ENCODE data around the gene MYO3B.

MYO3B gene

GRCh38 chr2:170157025-170157684 is 20.8 kb upstream of the MYO3B start:
- in situ Hi-C loops (cut with HindIII; ENCODE audit: low pct_ligation_motif_present, low pct_unique_long_range_greater_than_20kb, low sequenced_read_pairs), result no loop called here
- DNase-seq, result no peak

GRCh38 chr2:170159060-170159459 is 18.9 kb upstream of the MYO3B start:
- no peak for DNase-seq
- in situ Hi-C loops (cut with HindIII; ENCODE audit: low pct_ligation_motif_present, low pct_unique_long_range_greater_than_20kb, low sequenced_read_pairs), result no loop called here

- no peak for DNase-seq
- in situ Hi-C loops (cut with HindIII; ENCODE audit: low pct_ligation_motif_present, low pct_unique_long_range_greater_than_20kb, low sequenced_read_pairs), result no loop called here
Observed at GRCh38 chr2:170161516-170162270, 16.3 kb upstream of the MYO3B start.

GRCh38 chr2:170162271-170162632 is 15.7 kb upstream of the MYO3B start:
- DNase-seq, result no peak
- in situ Hi-C loops (cut with HindIII; ENCODE audit: low pct_ligation_motif_present, low pct_unique_long_range_greater_than_20kb, low sequenced_read_pairs), result no loop called here

- DNase-seq, result no peak
Observed at GRCh38 chr2:170163411-170164065, 14.4 kb upstream of the MYO3B start.

GRCh38 chr2:170165129-170165528 is 12.8 kb upstream of the MYO3B start:
- in situ Hi-C loops (cut with HindIII; ENCODE audit: low pct_ligation_motif_present, low pct_unique_long_range_greater_than_20kb, low sequenced_read_pairs), result no loop called here

More at GRCh38 chr2:170163411-170164065, 14.4 kb upstream of the MYO3B start:
- in situ Hi-C loops (cut with HindIII; ENCODE audit: low pct_ligation_motif_present, low pct_unique_long_range_greater_than_20kb, low sequenced_read_pairs), result no loop called here

GRCh38 chr2:170166735-170167134 is 11.2 kb upstream of the MYO3B start:
- no peak for DNase-seq
- in situ Hi-C loops (cut with HindIII; ENCODE audit: low pct_ligation_motif_present, low pct_unique_long_range_greater_than_20kb, low sequenced_read_pairs), result no loop called here

More at GRCh38 chr2:170165129-170165528, 12.8 kb upstream of the MYO3B start:
- DNase-seq, result no peak

GRCh38 chr2:170170281-170171040 is 7.5 kb upstream of the MYO3B start:
- in situ Hi-C loops (cut with HindIII; ENCODE audit: low pct_ligation_motif_present, low pct_unique_long_range_greater_than_20kb, low sequenced_read_pairs), result no loop called here
- DNase-seq, result no peak

GRCh38 chr2:170176212-170176611 is 1.7 kb upstream of the MYO3B start:
- DNase-seq, result no peak
- in situ Hi-C loops (cut with HindIII; ENCODE audit: low pct_ligation_motif_present, low pct_unique_long_range_greater_than_20kb, low sequenced_read_pairs), result no loop called here

GRCh38 chr2:170180031-170180566 is 2.2 kb downstream of the MYO3B start:
- DNase-seq, result no peak
- in situ Hi-C loops (cut with HindIII; ENCODE audit: low pct_ligation_motif_present, low pct_unique_long_range_greater_than_20kb, low sequenced_read_pairs), result no loop called here

- DNase-seq, result no peak
Observed at GRCh38 chr2:170181602-170182001, 3.7 kb downstream of the MYO3B start.

GRCh38 chr2:170185319-170185718 is 7.4 kb downstream of the MYO3B start:
- no peak for DNase-seq
- in situ Hi-C loops (cut with HindIII; ENCODE audit: low pct_ligation_motif_present, low pct_unique_long_range_greater_than_20kb, low sequenced_read_pairs), result no loop called here

More at GRCh38 chr2:170181602-170182001, 3.7 kb downstream of the MYO3B start:
- in situ Hi-C loops (cut with HindIII; ENCODE audit: low pct_ligation_motif_present, low pct_unique_long_range_greater_than_20kb, low sequenced_read_pairs), result no loop called here

GRCh38 chr2:170189757-170190156 is 11.8 kb downstream of the MYO3B start:
- in situ Hi-C loops (cut with HindIII; ENCODE audit: low pct_ligation_motif_present, low pct_unique_long_range_greater_than_20kb, low sequenced_read_pairs), result no loop called here
- no peak for DNase-seq

GRCh38 chr2:170190172-170190571 is 12.2 kb downstream of the MYO3B start:
- in situ Hi-C loops (cut with HindIII; ENCODE audit: low pct_ligation_motif_present, low pct_unique_long_range_greater_than_20kb, low sequenced_read_pairs), result no loop called here
- DNase-seq, result no peak

GRCh38 chr2:170191166-170191866 is 13.4 kb downstream of the MYO3B start:
- in situ Hi-C loops (cut with HindIII; ENCODE audit: low pct_ligation_motif_present, low pct_unique_long_range_greater_than_20kb, low sequenced_read_pairs), result no loop called here

GRCh38 chr2:170196963-170197362 is 19.0 kb downstream of the MYO3B start:
- in situ Hi-C loops (cut with HindIII; ENCODE audit: low pct_ligation_motif_present, low pct_unique_long_range_greater_than_20kb, low sequenced_read_pairs), result no loop called here
- no peak for DNase-seq

More at GRCh38 chr2:170191166-170191866, 13.4 kb downstream of the MYO3B start:
- DNase-seq, result no peak

GRCh38 chr2:170201275-170201674 is 23.3 kb downstream of the MYO3B start:
- in situ Hi-C loops (cut with HindIII; ENCODE audit: low pct_ligation_motif_present, low pct_unique_long_range_greater_than_20kb, low sequenced_read_pairs), result no loop called here
- DNase-seq, result no peak

GRCh38 chr2:170201734-170202393 is 23.9 kb downstream of the MYO3B start:
- DNase-seq, result no peak

More at GRCh38 chr2:170201734-170202393, 23.9 kb downstream of the MYO3B start:
- in situ Hi-C loops (cut with HindIII; ENCODE audit: low pct_ligation_motif_present, low pct_unique_long_range_greater_than_20kb, low sequenced_read_pairs), result no loop called here

Data from ACHN (cell line).